ENCODE data around the gene POU2F1.

- TF ChIP-seq CTCF (IDR thresholded peaks at IDR 0.05 in 4 of 5, conservative IDR thresholded peaks at IDR 0.05 in 1 of 5) (no peak), POLR2A (IDR thresholded peaks at IDR 0.05) (no peak)
These were observed 12.1 kb upstream of the POU2F1 start for GRCh38 chr1:167208624-167208976.
